Left colon (tissue), 2 donors: Measurements from ENCODE around the gene SEMA4B. TPM values are rescaled to one million over a fixed set of nuclear protein-coding genes. Genes with fewer than 3 reads are reported as not detected.
"Not testable (repeated sequence)": the region's sequence is repeated elsewhere in the genome, so short reads cannot be mapped to it uniquely, and the experiment has no call there.

Experiments used
- ATAC-seq: fragments of 200-7000 bp; cut with Tn5 transposase; one replicate; pipeline ENCODE4 v1.9.1; 2020; ENCODE audit warnings: mild to moderate bottlenecking, moderate library complexity
- DNase-seq, 2 donors: peaks; one replicate each; pipeline ENCODE4 v3.0.0-alpha.2; 2020
- intact Hi-C, 2 donors: fragments of 100-400 bp; cut with DNase I in 1 of 2; cut with micrococcal nuclease in 1 of 2; formaldehyde crosslinking; loops; one replicate each; pipeline versions ENCODE4 v1.11.2 to v1.14.0; 2022; cut with DNase I, micrococcal nuclease
- total RNA-seq, 2 donors: library from RNA; stranded (reverse); fragmentation: NEBNext Ultra II Directional; extraction: Animal tissue kit (Norgen Biotek cat#: 25700); gene quantifications; one replicate each; pipeline ENCODE4 v1.2.1, GENCODE V29; 2021
- donor health status: DM: no; HTN: no; CAD: no.
- donor health status: DM: yes; HTN: yes; CAD: no.

The SEMA4B gene
- total RNA-seq, 2 donors from 2014 or later: 97.2 to 165 TPM

DNA sequence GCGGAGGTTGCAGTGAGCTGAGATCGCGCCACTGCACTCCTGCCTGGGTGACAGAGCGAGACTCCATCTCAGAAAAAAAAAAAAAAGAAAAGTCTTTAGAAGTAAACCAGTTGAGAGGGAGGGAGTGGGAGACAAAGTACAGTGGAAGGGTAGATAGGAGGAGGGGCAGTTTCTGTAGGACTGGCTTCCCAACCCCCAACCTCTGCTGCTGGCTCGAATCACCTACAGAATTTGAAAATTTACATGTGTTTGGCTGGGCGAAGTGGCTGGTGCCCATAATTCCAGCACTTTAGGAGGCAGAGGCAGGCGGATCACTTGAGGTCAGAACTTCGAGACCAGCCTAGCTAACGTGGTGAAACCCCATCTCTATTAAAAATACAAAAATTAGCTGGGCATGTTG is 24.1 kb upstream of the SEMA4B start:
- intact Hi-C loops: no loop called here
- ATAC-seq (no peak), DNase-seq (no peak)

DNA sequence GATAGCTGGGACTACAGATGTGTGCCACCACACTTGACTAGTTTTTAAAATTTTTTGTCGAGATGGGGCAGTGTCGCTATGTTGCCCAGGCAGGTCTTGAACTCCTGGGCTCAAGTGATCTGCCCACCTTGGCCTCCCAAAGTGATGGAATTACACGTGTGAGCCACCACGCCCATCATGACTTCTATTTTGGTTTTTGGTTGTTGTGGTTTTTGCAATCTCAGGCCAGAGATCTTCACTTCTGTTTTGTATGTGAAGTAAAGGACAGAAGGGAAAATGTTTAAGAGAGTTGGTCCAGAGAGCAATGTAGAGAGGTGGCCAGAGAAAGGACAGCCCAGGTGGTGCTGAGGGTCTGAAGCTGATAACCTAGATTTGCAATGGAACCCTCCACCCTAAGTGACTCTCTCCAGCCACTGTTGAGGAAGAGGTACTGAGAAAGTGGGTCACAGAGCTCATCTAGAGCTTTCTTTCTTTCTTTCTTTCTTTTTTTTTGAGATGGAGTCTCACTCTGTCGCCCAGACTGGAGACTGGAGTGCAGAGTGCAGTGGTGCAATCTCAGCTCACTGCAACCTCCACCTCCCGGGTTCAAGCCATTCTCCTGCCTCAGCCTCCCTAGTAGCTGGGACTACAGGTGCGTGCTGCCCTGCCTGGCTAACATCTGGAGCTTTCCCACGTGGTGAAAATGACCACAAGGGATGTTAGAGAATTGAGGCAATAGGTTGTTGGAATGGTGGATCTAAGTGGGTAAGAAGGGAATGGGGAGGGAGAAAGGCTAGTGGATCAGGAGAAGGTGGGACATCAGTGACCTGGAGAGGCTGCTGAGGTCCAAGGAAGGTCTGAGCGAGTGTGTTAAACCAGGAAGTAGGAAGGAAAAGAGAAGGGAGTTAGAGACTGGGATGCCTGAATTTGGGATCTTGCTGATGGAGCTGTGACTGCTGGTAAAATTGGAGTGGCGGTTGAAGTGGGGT is 22.4 kb upstream of the SEMA4B start:
- no peak for DNase-seq
- intact Hi-C loops: no loop called here
- ATAC-seq: no peak

DNA sequence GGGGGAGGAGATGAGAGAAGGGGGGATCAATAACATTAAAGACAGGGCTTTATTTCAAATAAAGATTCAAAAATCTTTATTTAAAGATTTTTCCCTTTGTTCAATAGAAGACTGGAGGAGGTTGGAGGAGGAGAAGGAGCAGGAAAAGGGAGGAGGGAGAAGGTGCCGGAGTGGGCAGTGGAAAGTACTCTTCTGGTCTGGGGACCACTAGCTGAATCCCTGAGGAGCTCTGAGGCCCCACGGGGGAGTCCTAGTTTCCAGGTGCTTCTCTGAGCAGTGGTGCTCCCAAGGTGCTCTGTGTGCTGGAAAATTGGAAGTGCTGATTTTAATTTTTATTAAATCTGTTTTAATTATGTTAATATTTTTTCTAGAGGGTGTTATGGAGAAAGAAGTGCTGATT is 19.4 kb upstream of the SEMA4B start:
- ATAC-seq: no peak
- DNase-seq: no peak
- intact Hi-C loops: no loop called here

DNA sequence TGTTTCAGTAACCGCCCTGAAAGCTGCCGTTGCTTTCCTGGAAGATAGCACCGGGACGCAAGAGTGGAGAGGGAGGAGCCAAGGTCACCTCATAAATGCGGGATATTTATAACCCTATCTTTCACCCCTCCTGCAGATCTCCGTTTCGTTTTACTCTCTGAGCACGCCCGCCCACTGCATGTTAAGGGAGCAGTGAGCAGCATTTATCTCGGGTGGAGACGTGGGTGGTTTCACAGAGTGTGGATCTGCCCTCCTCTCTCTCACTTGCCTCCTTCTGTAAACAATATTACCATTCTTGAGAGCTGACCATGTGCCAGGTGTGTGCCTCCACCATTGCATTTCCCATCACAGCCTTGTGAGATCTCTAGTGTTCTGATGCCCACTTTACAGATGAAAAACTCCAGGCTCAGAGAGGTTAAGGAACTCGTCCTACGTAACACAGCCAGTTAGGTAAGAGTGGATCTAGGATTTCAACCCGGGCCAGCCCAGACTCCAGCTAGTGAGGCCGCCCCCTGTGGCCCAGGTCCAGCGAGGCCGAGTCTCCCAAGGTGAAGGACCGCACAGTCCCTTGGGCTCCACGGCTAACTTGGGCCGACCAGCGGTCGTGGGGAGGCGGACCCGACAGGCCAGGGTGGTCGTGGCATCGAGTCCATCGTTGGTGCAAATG is 16.9 kb upstream of the SEMA4B start:
- DNase-seq (peak; percentile 83 to 96), ATAC-seq (peak; percentile 79)
- intact Hi-C loops: no loop called here

DNA sequence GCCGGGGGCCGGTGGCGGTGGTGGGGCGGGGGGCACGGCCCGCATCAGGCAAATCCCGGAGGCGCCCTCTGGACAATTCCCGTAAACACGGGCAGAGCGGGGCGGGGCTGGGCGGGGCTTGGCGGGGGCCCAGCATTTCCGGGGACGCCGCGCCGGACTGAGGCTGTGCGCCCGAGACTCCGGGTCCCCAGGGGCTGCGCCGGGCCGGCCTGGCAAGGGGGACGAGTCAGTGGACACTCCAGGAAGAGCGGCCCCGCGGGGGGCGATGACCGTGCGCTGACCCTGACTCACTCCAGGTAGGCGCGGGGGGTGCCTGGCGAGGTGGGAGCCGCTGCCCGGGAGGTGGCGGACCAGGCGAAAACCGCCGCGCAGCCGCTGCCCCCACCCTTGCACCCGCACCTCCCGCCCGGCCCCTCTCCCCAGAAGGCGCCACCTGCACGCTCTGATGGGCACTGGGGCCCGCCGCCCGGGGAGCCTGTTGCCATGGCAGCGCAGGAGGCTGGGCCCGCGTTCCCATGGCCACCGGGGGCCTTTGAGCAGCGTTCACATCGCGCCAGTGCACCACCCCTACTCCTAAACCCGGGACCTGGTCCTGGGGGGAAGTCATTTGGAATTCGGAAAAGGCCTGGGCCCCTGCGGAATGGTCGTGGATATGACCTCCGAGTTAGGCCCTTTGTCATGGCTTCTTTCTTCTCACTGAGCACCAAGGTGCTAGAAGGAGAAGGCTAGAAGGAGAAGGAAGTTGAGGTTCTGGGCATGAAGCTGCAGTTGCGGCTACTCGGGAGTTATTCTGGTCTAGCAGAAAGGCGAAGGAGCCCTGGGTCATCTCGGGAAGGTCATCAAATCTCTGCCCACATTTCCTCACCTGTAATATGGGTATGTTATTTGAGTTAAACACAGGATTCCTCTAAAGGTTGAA is 16.1 kb upstream of the SEMA4B start:
- ATAC-seq: peak; percentile 78
- peak; percentile 81 for DNase-seq
- intact Hi-C loops: no loop called here

DNA sequence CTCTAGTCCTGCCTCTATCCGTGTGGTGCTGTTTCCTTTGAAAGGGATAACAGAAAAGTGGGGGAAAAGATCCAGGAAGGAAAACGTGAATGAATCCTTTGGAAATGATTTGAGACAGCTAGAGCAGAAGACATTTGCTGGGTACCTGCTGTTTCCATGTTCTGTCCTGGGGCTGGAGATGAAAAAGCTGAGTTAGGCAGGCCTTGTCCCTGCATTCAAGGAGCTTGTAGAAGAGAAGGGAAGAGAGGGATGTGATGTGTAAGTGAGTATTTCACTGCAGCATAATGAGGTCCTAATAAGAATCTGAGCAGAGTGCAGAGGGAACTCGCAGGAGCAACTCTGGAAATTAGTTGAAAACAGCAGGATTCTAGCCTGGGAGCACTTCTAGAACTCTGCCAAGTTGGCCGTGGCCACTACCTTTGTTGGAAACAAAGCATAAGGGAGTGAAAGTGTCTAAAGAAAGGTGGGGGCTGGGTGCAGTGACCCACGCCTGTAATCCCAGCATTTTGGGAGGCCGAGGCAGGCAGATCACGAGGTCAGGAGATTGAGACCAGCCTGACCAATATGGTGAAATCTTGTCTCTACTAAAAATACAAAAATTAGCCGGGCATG is 13.8 kb upstream of the SEMA4B start:
- no peak for ATAC-seq
- DNase-seq: no peak
- intact Hi-C loops: no loop called here

DNA sequence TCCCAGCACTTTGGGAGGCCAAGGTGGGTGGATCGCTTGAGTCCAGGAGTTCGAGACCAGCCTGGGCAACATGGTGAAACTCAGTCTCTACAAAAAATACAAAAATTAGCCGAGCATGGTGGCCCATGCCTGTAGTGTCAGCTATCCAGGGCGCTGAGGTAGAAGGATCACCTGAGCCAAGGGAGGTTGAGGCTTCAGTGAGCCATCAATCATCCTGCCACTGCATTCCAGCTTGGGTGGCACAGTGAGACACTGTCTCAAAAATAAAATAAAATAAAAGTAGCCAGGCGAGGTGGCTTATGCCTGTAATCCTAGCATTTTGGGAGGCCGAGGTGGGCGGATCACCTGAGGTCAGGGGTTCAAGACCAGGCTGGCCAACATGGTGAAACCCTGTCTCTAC is 13.1 kb upstream of the SEMA4B start:
- ATAC-seq, intact Hi-C loops, DNase-seq: not testable (repeated sequence)

DNA sequence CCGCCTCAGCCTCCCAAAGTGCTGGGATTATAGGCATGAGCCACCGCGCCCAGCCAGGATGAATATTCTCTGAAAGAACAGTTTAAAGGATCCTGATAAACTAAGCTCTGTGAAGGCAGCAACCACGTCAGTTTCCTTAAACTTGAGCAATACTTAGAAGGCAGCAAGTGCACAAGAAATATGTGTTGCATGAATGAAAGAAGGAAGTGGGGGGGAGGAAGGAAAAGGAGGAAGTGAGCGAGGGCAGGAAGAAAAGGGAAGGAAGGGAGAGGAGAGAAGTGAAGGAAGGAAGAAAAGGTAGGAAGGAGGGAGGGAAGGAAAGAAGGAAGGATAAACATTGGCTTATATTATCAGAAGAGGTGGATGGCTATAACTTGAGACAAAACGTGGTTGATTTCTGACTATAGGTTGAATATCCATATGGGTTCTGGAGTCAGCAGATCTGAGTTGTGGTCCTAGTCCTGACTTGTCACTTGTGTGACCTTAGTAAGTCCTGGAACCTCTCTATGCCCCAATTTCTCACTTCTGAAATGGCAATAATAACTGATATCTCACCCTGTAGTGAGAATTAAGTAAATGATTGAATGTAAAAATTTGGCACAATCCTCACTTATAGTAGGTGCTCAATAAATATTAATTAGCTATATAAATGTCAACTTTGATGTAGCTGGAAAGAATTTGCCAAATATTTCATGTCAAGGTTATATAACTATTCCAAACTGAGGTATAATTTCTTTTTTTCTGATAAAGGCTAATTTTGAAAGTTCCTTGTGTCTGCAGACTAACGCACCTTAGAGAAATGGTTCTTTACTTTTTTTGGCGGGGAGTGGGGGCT is 12.0 kb upstream of the SEMA4B start:
- ATAC-seq (no peak), DNase-seq (no peak)
- intact Hi-C loops: no loop called here

DNA sequence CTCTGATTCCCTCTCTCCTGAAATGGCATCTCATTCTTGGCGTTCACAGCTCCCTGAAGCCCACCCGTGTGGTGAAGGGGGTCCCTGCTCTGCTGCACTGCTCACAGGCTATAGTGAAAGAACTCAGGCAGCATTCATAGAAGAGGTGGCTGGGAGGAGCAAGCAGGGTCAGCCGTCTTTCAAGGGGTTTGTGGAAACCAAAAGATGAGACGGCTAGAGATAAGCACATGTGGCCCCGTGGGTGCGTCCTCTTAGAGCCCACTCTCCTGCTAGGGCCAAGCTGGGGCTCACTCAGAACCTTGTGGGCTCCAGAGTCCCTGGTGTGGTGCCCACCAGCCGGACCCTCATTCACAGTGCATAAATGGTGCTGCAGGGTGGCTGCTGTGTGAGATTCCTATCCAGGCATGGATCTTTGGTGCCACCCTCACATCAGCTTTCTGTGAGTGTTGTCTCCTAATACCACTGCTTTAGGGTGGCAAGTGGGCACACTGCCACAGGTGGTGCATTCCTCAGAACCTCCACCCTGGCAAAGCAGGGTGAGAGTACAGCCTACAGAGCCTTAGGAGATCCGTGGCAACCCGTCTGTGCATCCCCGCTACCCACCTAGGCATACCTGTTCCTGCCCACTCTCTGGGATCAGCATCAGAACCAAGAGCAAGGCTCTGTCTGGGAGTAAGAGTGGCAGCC is 11.2 kb upstream of the SEMA4B start:
- ATAC-seq (no peak), DNase-seq (no peak)
- intact Hi-C loops: no loop called here

DNA sequence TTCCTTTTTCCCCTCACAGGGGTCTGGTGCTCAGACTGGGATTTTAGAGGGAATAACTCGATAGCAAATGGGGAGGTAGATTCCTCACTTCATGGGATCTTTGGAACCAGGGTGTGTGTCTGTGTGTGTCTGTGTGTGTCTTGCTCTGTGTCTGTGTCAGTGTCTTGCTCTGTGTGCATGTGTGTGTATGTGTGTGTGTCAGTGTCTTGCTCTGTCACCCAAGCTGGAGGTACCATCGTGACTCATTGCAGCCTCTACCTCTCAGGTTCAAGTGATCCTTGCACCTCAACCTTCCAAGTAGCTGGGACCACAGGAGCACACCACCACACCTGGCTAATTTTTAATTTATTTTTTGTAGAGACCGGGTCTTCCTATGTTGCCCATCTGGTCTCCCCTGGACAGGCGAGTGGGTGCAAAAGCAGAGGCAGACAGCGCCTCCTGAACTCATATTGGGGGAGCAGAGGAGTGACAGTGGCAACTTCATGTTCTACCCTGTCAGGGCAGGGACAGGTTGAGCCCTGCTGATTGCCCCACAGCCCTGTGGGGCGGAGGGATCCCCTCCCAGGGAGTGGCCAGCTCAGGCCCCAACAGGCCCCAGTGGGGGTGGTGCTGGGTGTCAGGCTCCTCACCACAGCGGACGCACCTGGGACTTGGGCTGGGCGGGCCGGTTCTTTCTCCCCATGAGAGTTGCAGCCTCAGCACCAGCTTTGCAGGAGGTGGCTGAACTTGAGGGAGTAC is 10.4 kb upstream of the SEMA4B start:
- ATAC-seq: peak; percentile 78
- intact Hi-C loops: no loop called here
- DNase-seq: peak; percentile 84 to 90

DNA sequence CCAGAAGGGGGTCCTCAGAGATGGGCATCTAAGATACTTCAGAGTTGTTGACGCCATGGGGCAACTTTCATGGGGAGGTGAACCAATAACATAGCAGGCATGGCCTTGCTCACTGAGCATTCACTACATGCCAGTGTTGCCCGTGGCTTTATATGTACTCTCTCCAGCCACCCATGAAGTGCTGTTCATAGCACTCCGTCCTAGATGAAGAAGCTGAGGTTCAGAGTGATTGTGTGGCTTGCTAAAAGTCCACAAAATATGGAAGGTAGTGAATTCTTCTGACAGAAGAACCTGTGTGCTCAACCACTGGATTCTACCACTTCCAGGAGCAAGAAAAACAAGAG is 9.8 kb upstream of the SEMA4B start:
- DNase-seq (no peak), ATAC-seq (peak; percentile 4)
- intact Hi-C loops: no loop called here

DNA sequence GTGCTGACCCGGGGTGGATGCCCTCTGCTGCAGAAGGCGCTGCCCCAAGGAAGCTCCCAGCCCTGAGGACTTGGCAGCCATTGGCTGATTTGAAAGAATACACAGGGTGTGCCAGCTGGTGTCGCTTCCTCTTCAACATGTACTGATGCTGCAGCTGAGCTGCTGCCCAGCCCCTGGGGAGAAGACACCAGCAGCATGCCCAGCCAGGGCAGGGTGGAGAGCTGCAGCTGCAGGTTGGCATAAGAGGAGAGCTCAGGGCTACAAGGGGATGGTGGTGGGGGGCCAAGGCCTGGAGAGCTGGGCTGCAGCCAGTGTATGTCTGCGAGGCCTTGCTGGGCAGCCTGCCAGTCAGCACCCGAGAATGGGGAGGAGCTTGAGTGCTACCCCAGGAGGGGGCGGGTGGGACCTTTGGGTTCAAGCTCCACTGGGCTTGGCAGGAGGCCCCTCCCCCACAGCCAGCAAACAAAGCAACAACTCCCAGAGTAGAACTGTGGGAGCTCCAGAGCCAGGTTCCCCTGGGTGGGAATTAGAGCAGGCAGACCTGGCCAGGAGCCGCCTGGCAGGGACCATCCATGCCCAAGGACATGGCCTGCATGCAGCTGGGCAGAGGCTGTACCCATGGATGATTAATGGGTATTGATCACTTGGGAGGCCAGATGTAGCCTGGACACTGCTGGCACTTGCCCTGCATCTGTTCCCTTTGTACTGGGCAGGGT is 9.2 kb upstream of the SEMA4B start:
- ATAC-seq: peak; percentile 85
- intact Hi-C loops: no loop called here
- peak; percentile 93 to 95 for DNase-seq

DNA sequence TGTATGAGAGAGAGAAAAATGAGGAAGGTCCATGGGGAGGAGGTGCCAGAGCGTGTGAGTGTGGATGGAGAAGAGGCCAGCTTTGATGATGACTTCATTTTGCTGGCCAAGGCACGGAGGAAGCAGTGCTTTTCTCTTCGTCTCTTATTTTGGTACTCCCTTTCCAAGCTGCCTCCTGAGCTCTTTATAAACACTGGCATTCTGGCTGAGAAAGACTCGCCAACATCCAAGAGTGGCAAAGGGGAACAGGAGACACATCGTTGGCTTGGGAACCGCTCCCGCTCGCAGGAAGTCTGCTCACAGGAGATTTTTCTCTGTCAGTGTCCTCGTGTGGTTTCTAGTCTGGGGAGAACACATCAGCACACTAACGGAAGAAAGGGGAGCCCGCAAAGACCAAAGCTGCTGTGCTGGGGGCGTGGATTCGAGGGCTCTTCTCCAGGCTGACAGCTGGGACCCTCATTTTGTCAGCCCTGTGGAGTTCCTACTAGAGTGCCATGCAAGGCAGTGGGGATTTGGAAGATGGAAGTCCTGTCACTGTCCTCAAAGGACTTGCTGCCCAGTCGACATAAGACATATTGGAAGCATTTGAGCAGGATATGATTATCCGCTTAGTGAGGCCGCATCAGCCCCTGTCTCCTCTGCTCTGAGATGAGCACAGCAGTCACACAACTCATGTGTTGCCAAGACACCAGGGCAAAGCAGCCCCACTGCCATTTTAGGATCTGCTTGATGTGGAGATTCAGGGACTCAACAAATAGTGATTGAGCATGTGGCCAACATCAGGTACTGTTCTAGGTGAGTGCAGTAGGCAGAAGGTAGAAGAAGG is 8.0 kb upstream of the SEMA4B start:
- DNase-seq (peak in 1 of 2 donors; percentile 30), ATAC-seq (no peak)
- intact Hi-C loops: no loop called here

DNA sequence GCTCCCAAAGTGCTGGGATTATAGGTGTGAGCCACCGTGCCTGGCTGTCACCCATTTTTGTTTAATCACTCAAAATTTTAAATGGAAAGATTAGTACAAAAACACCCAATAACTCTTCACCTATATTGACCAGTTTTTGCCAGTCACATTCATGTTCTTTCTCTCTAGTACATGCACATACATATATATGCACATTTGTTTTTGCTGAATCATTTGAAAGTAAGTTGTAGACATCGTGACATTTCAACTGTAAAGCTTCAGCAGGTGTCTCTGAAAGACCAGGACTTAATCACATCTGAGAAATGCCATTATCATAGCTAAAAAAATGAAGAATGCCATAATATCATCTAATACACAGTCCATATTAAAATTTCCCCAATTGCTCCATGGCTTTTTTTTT is 6.5 kb upstream of the SEMA4B start:
- DNase-seq (no peak), ATAC-seq (no peak)
- intact Hi-C loops: no loop called here

DNA sequence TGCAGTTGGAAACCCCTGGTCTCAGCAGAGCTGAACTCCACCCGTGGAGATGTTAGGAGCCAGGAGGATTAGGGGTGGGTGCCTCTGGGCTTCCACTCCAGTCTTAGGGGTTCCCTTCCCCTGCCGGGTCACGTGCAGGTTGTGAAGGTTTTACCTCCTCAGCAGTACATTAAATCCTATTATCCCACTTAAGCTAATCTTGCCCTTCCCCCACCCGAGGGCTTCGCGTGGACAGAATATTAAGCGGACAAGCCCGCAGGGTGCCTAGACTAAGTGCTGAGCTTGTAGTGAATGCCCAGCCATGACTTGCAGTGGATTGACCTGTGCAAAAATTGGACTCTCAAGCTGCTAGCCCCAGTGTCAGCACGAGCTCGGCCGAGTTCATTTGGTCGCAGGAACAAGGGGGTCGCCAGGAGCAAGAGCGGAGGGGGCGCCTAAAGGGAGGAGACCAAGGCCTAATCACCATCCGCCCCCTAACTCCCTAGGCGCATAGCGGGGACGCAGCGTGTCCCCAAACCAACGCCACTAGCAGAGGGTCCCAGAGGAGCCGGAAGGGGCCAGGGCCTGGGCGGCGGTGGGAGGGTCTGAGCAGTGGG is 498 bp upstream of the SEMA4B start:
- ATAC-seq (no peak), DNase-seq (no peak)
- intact Hi-C loops: no loop called here
